A549 treated with GW870086 at 1 μM for 4 hours (cell line): ENCODE measurements around the gene AKAP8L. TPM values are rescaled to one million over a fixed set of nuclear protein-coding genes. Genes with fewer than 3 reads are reported as not detected.

Experiments used
- total RNA-seq: library from RNA; stranded (reverse); fragments of 200-300 nt; extraction: Qiagen RNA extraction; gene quantifications from 5 replicates; pipeline ENCODE4 v1.2.3, GENCODE V29; 2022; ENCODE audit warnings: low read depth

Gene AKAP8L
- 35.5 to 38.0 TPM (median 36.0 TPM) in 5 replicates for total RNA-seq

GRCh38 chr19:15418579-15419412 is at the start of gene AKAP8L:
Gene AKAP8L (minus strand): TSS chr19:15418988. CDS start chr19:15418923, 65 bp downstream.

GRCh38 chr19:15464394-15465385 is 45.9 kb upstream of the AKAP8L start, which contains the start of gene RASAL3:
Gene RASAL3 (minus strand): TSS chr19:15464544. CDS start chr19:15464358, 186 bp downstream.

GRCh38 chr19:15449620-15450527 is 31.1 kb upstream of the AKAP8L start, which contains the start of gene WIZ:
Gene WIZ (minus strand): TSS chr19:15449956. CDS start chr19:15448307, 1,649 bp downstream.

GRCh38 chr19:15379083-15379998 is 39.4 kb downstream of the AKAP8L start, which contains the start of gene AKAP8:
Gene AKAP8 (minus strand): TSS chr19:15379787. CDS start chr19:15379731, 56 bp downstream.

GRCh38 chr19:15332311-15332996 is 86.3 kb downstream of the AKAP8L start, which contains the start of gene BRD4:
Gene BRD4 (minus strand): TSS chr19:15332539. CDS start chr19:15273099, 59,440 bp downstream.

Other genes starting within 250 kb of the AKAP8L start
- 12.5 to 20.8 TPM (median 19.1 TPM) in 5 replicates for gene NOTCH3, start 218.0 kb downstream of the AKAP8L start, total RNA-seq
- gene EPHX3, start 186.5 kb downstream of the AKAP8L start, total RNA-seq, result 0.15 TPM in 1 of 5 replicates, not detected in the others
- 20.8 to 29.3 TPM (median 27.6 TPM) in 5 replicates for gene BRD4, start 86.4 kb downstream of the AKAP8L start, total RNA-seq
- 14.6 to 18.0 TPM (median 17.0 TPM) in 5 replicates for gene AKAP8, start 39.2 kb downstream of the AKAP8L start, total RNA-seq
- 15.0 to 24.2 TPM (median 21.1 TPM) in 5 replicates for gene WIZ, start 31.0 kb upstream of the AKAP8L start, total RNA-seq
- not detected in 5 replicates for gene RASAL3, start 45.6 kb upstream of the AKAP8L start, total RNA-seq
- not detected in 5 replicates for gene PGLYRP2, start 60.5 kb upstream of the AKAP8L start, total RNA-seq
- 0.08 to 0.18 TPM (median 0.10 TPM) in 4 of 5 replicates, not detected in the other for gene CYP4F22, start 89.5 kb upstream of the AKAP8L start, total RNA-seq
- not detected in 5 replicates for gene CYP4F8, start 196.2 kb upstream of the AKAP8L start, total RNA-seq
- gene CYP4F3, start 221.9 kb upstream of the AKAP8L start, total RNA-seq, result 2.3 to 3.9 TPM (median 3.4 TPM) in 5 replicates